MV-4-11 (cell line): ENCODE measurements around the gene HK2.
A peak's percentile ranks its signal among the peaks of the same experiment; 100 is the strongest.
"Not testable (repeated sequence)": the region's sequence is repeated elsewhere in the genome, so short reads cannot be mapped to it uniquely, and the experiment has no call there.

ENCODE experiments used
- DNase-seq: peaks from one replicate; lab custom pipeline; 2025; lab: John Stamatoyannopoulos, UW

Gene HK2

DNA sequence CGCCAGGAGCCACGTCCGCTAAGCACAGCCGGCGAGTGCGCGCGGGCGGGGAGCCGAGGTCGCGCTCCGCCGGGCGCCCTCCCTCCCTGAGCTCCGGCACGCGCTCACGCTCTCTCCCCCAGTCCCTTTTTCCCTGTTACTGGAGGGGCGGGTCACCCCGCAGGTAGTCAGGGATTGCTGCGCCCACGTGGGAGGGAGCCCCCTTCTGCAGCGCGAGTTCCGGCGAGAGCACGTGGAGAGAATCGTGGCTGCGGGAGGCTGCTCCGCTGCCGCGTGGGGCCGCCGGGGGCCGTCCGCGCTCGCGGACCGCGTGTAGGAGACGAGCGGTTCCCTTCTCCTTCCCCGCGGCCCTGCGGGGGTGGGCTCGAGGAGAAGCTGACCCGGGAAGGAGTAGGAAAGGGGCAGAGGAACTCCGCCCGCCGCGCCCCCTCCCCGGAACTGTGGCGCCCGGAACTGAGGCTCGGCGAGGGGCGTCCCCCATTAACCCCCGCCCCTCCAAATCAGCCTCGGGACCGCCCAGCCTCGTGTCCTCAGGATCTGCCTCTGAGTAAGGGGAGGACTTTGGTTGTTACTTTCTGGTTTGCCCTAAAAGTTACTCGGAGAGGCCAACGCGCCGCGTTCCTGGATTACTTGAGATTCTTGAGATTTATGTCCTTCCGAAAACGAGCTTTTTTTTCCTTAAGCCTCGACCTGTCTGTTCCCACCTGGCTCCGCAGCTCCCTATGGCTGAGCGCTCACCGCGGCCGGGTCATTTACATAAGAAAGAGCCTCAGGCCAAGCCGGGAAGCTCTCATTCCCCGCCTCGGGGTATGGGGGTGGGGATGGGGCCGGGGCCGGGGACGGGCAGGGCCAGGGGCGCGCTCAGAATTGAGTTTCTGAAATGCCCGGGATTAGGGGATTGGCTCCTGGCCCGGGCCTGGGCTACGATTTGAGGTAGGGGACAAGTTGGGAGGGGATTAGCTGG, 1.1 kb downstream of the HK2 start:
- peak; percentile 53 for DNase-seq

- peak; percentile 68 for DNase-seq
Measured at GRCh38 chr2:74835831-74836674, 2.1 kb downstream of the HK2 start.

DNA sequence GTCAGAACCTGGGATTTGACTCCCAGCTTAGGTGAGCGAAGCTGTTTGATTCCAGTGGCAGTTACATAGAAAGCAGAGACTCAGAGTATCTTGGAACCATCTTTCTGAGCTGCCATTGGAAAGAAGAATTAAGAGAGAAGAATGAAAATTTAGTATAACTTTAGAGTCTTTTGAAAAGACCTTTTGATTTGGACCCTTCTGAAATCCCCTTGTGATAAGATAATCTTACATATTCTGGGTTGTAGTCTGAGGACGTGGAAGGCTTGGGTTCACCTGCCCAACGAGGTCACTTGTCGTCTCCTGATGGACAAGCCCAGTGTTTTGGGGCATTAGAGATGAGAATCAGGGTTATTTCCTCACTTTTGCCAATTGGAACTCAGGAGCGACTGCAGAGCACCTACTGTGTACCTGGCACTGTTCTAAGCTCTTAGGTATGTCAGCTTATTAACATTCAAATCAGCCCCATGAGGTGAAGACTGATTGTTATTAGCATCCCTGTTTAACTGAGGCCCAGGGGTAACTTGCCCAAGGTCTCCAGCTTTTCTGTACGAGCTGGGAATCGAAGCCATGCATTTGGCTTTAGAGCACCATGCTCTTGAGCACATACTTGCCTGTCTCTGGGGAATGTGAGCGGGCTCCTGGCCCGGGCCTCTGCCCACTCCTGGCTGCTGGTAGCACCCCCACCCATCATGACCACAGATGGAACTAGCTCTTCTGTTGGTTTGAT, 2.9 kb downstream of the HK2 start:
- DNase-seq, result no peak

DNA sequence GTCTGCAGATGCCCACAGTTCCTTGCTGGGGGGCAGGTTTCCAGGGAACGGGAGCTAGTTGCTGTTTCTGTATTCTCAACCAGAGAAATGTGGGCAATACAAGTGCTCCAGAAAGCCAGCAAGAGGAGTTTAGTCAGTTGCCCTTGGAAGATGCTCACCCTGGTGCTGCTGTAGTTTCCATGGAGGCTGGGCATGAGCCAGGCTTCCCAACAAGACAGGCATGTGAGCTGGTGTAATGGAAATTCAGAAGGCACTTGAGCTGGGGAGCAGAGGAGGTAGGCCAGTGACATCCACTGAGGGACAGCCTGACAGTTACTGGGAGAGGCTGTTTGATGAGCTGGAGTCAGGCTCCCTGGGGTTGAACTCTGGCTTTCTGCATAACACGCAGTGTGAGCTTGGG, 7.7 kb downstream of the HK2 start:
- no peak for DNase-seq

DNA sequence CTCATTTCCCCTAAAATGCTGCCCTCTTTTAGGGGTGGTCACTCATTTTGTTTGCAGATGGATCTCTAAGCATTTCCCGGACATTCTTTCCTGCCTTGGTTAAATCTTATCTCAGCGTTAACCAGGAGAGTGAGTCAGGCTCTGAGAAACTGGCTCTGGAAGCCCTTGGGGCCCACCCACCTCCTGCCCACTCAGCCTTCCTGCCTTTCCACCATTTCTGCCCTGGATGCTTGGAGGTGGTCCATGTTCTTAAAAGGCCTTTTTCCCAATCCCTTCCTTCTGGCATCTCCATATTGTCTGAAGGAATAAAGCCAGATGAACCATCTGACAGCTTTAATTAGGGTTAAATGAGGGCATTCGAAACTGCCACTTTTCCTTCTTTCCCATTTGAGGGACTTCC, 9.5 kb downstream of the HK2 start:
- DNase-seq, result no peak

GRCh38 chr2:74843899-74844298, 10.0 kb downstream of the HK2 start:
- DNase-seq, result peak; percentile 40

DNA sequence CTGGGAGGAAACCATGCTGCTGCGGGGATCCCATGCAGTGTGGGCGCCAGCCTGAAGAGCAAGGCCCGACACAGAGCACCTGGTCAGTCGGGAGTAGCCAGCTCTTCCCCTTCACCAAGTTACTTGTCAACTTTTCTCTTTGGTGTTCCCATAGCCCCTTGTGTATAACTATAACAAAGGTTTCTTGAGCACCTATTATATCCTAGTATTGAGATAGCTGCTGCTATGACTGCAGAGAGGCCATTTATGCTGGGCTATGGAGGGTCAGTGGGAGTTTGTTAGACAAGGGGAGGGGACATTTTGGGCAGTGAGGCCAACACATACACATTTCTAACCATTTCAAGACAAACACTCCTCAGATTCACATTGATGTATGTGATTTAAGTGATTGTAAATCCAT, 10.8 kb downstream of the HK2 start:
- no peak for DNase-seq

GRCh38 chr2:74845217-74845751, 11.4 kb downstream of the HK2 start:
- DNase-seq, result peak; percentile 78

DNA sequence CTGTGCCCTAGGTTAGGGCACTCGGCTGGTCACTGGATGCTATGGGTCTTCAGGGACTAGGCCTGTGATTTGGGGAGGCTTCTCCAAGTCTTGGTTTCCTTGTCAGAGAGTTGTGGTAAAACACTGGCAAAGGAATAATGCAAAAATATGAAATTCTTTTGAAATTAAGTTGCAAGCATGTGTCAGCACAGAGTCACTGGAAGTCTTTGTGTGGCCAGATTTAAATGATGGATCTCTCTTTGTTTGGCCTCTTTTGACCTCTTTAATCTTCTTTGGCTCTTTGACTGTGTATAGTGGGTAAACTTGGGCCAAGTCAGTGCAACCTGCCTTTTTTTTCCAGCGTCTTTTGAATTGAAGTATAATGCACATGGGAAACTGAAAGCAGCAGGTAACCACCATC, 12.1 kb downstream of the HK2 start:
- DNase-seq, result no peak

DNA sequence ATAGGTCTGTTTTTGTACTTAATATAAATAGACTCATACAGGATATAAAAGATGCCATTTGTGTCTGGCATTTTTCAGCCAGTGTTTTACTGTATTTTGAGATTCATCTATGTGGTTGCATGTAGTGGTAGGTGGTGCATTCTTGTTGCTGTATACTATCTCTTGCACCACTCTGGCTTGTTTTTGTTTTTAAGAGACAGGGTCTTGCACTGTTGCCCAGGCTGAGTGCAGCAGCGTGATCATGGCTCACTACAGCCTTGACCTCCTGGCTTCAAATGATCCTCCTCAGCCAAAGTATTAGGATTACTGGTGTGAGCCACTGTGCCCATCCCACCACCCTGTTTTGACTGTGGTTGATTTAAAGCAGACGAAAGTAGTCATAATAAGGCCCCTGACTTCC, 12.6 kb downstream of the HK2 start:
- DNase-seq, result no peak

- no peak for DNase-seq
Measured at GRCh38 chr2:74847070-74847858, 13.3 kb downstream of the HK2 start.

- peak; percentile 93 for DNase-seq
Measured at GRCh38 chr2:74849228-74849892, 15.4 kb downstream of the HK2 start.

DNA sequence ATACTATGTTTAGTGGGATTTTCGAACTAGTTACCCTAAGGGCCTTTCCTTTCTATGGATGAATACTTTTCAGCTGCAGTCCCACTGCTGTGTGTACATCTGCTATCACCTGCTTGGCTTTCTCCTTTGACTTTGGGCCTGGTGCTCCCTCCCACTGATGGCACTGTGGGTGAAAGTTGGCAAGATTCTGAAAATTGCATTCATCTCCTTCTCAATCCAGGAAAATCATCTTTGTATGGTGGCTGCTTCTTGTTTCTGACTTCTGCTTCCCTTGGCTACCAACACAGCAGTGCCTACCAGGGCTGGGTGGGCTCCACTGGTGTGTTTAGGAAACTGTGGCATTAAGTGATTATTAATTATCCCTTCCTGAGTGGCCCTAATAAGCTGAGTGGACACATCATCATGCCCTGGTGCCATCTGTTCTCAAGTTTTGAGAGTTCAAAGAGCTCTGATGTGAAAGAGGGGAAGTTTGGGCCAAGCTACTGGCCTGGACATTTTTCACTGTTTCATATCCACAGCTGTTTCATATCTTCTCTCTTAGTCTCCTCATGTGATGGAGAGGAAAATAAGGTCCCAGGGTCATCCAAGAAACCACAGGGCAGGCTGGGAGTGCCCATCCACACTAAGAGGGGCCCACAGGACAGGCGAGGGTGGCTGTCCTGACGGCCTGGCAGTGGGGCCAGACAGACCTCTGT, 16.7 kb downstream of the HK2 start:
- DNase-seq, result no peak

DNA sequence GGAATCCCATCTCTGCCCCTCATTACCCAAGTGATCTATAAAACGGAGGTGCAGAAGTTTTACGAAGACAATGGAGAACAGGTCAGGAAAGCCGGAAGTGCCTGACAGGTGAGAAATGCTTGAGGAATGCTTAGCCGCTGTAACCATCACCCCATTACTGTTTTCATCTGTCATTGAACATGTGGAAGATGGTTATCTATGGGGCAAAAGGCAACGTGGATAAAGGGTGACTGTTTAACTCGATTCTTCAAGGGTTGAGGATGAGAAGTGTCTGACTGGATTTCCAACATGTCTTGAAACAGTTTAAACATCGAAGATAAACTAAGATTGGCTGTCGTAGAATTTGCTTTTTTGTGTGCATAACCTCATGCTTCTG, 17.3 kb downstream of the HK2 start:
- DNase-seq, result no peak

GRCh38 chr2:74853360-74853759, 19.4 kb downstream of the HK2 start:
- DNase-seq, result not testable (repeated sequence)

- no peak for DNase-seq
Measured at GRCh38 chr2:74854401-74854800, 20.5 kb downstream of the HK2 start.

GRCh38 chr2:74855114-74855707, 21.3 kb downstream of the HK2 start:
- DNase-seq, result not testable (repeated sequence)

GRCh38 chr2:74856004-74856578, 22.2 kb downstream of the HK2 start:
- no peak for DNase-seq

DNA sequence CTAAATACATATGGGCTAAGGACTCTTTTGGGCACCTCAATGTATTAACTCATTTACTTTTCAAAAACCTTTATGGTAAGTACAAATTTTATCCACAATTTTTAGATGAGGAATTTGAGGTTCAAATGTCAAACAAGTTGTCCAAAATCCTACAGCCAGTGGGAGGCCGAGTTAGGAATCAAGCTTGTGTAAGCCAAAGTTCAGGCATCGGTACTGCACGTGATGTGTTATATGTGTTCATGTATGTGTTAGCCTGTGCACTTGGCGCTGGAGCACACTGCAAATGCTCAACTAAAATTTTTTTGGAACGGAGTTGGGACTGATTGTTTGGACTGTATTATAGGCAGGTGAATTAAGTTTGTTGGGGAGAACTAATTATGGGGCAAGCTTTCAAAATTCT, 22.7 kb downstream of the HK2 start:
- DNase-seq, result no peak
